Esophagus squamous epithelium (tissue), 5 donors: ENCODE measurements around the gene SUMO4. TPM values are rescaled to one million over a fixed set of nuclear protein-coding genes. Genes with fewer than 3 reads are reported as not detected.

ENCODE experiments used
- DNase-seq: peaks from one replicate; lab custom pipeline; 2025; lab: John Stamatoyannopoulos, UW
- H3K27ac ChIP-seq, 4 donors: fragments of 200-600 bp; sonication (generic); one replicate each; pipeline ENCODE4 v1.5.1; 2016 to 2019; ENCODE audit warnings: mild to moderate bottlenecking in 1 of 4
- H3K27me3 ChIP-seq, 4 donors: fragments of 200-600 bp; sonication (generic); 1 replicate in 3 of 4; 2 replicates in 1 of 4; pipeline versions ENCODE4 v1.5.1 to v1.6.0; 2017 to 2021; ENCODE audit warnings: antibody characterized with exemption in 1 of 4
- H3K36me3 ChIP-seq, 3 donors: fragments of 200-600 bp; sonication (generic); one replicate each; pipeline ENCODE4 v1.5.1; 2016 to 2019
- H3K4me1 ChIP-seq, 3 donors: fragments of 200-600 bp; sonication (generic); one replicate each; pipeline ENCODE4 v1.5.1; 2017 to 2019
- H3K4me3 ChIP-seq, 4 donors: fragments of 200-600 bp; sonication (generic); 1 replicate in 3 of 4; 2 replicates in 1 of 4; pipeline ENCODE4 v1.5.1; 2016 to 2019; ENCODE audit warnings: mild to moderate bottlenecking in 2 of 4, moderate library complexity in 1 of 4
- H3K9me3 ChIP-seq, 3 donors: fragments of 200-600 bp; sonication (generic); one replicate each; pipeline ENCODE4 v1.5.1; 2016 to 2019
- POLR2A ChIP-seq, 4 donors: fragments of 450-650 bp; IDR thresholded peaks; one replicate each; pipeline ENCODE4 v1.6.1; 2017; ENCODE audit warnings: antibody characterized with exemption in 4 of 4, mild to moderate bottlenecking in 4 of 4, moderate library complexity in 3 of 4
- WGBS, 2 donors: methylation state at CpG; one replicate each; pipeline ENCODE4 v1.1.5; 2018; 5-methylcytosine and 5-hydroxymethylcytosine counted together
- intact Hi-C: fragments of 100-400 bp; cut with DNase I; formaldehyde crosslinking; loops from one replicate; pipeline ENCODE4 v1.15.0; 2022
- total RNA-seq, 4 donors: library from RNA; depleted of rRNA; stranded (reverse); fragments of >200 nt; gene quantifications; one replicate each; pipeline ENCODE4 v1.1.0, GENCODE V29; 2016
- TF ChIP-seq, protein P1 (sequence below), 6 experiments: fragments of 450-650 bp in 4 of 6; fragments of 200-600 bp in 2 of 6; sonication (generic) in 2 of 6; IDR thresholded peaks; one replicate each; pipeline ENCODE4 v1.5.1; 2016 to 2019; ENCODE audit warnings: antibody characterized with exemption in 6 of 6, mild to moderate bottlenecking in 4 of 6, moderate library complexity in 4 of 6
- donor health status: DM: yes; HTN: yes; CAD: no.

The SUMO4 gene
- total RNA-seq, 4 donors from 2014 or later, result 2.3 to 3.2 TPM; not detected in 2

DNA sequence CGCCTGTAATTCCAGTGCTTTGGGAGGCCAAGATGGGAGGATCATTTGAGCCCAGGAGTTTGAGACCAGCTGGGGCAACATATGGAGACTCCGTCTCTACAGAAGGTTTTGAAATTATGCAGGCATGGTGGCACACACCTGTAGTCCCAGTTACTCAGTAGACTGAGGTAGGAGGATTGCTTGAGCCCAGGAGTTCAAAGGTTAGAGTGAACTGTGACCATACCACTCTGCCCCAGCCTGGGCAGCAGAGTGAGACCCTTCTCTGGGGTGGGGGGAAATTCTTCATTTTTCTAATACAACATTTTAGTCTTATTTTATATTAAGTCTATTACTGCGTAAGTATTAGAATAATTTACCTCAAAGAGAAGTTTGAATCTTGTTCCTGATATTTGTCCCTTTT, 20.1 kb upstream of the SUMO4 start:
- no peak for TF ChIP-seq POLR2A (IDR thresholded peaks at IDR 0.05)
- TF ChIP-seq, protein P1, sequence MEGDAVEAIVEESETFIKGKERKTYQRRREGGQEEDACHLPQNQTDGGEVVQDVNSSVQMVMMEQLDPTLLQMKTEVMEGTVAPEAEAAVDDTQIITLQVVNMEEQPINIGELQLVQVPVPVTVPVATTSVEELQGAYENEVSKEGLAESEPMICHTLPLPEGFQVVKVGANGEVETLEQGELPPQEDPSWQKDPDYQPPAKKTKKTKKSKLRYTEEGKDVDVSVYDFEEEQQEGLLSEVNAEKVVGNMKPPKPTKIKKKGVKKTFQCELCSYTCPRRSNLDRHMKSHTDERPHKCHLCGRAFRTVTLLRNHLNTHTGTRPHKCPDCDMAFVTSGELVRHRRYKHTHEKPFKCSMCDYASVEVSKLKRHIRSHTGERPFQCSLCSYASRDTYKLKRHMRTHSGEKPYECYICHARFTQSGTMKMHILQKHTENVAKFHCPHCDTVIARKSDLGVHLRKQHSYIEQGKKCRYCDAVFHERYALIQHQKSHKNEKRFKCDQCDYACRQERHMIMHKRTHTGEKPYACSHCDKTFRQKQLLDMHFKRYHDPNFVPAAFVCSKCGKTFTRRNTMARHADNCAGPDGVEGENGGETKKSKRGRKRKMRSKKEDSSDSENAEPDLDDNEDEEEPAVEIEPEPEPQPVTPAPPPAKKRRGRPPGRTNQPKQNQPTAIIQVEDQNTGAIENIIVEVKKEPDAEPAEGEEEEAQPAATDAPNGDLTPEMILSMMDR (IDR thresholded peaks at IDR 0.05), result no peak

DNA sequence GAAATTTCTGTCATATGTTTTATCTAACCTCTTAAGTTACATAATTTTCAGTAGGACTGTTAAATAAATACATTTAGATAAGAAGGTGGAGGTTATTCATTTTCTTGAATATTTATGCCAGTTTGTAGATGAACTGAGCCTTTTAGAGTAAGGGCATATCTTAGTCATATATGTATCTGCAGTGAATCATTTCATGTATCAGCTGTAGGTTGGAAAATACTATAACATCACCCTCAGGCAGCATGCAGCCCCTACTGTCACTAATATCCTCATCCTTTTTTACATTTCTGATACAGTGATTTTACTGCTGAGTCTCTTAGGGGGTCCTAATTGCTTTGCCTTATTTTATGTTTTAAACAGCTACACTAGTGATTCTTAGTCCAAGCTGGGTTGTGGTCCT, 19.5 kb upstream of the SUMO4 start:
- H3K27me3 ChIP-seq, result no peaks in the 10 kb centered on the region
- H3K27ac ChIP-seq, result no peak overlapping the region
- TF ChIP-seq POLR2A (IDR thresholded peaks at IDR 0.05), result no peak
- TF ChIP-seq, protein P1 (IDR thresholded peaks at IDR 0.05), result no peak
- peaks cover 5 to 58% (median 9%) of the 10 kb centered on the region in 3 donors for H3K36me3 ChIP-seq
- H3K4me3 ChIP-seq, result no peak overlapping the region
- no peak for DNase-seq
- no peaks in the 10 kb centered on the region for H3K9me3 ChIP-seq
- intact Hi-C loops, result no loop called here
- peaks cover 0 to 5% (median 0%) of the 10 kb centered on the region in 3 donors for H3K4me1 ChIP-seq

More for the DNA sequence above, 20.1 kb upstream of the SUMO4 start:
- Histone ChIP-seq H3K4me1 (peaks cover 0 to 5% (median 0%) of the 10 kb centered on the region in 3 donors), H3K9me3 (no peaks in the 10 kb centered on the region), H3K4me3 (no peak overlapping the region), H3K27me3 (no peaks in the 10 kb centered on the region), H3K36me3 (peaks cover 5 to 58% (median 9%) of the 10 kb centered on the region in 3 donors), H3K27ac (no peak overlapping the region)
- WGBS, 2 donors, result 99 to 100% methylated on average over 3 of the region's 3 CpGs
- no peak for DNase-seq
- intact Hi-C loops, result no loop called here

DNA sequence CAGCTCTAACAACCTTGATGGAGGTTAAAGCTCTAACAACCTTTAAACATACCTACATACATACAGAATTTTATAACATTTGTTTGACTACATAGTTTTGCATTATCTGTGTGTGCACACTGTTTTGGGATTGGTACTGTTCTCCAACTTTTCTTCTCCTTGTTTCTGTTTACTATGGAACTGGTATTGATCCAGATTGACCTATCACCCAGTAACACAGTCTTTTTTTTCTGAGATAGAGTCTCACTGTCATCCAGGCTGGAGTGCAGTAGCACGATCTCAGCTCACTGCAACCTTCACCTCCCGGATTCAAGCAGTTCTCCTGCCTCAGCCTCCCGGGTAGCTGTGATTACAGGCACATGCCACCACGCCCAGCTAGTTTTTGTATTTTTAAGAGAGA, 16.7 kb upstream of the SUMO4 start:
- 88 to 89% methylated on average over 4 of the region's 4 CpGs for WGBS, 2 donors
- no peak for DNase-seq
- Histone ChIP-seq H3K4me1 (peaks cover 0 to 21% (median 0%) of the 10 kb centered on the region in 3 donors), H3K27ac (no peak overlapping the region), H3K27me3 (no peaks in the 10 kb centered on the region), H3K9me3 (no peaks in the 10 kb centered on the region), H3K4me3 (no peak overlapping the region), H3K36me3 (peaks cover under 1 to 50% (median 9%) of the 10 kb centered on the region in 3 donors)
- intact Hi-C loops, result no loop called here
- no peak for TF ChIP-seq POLR2A (IDR thresholded peaks at IDR 0.05)
- TF ChIP-seq, protein P1 (IDR thresholded peaks at IDR 0.05), result no peak

DNA sequence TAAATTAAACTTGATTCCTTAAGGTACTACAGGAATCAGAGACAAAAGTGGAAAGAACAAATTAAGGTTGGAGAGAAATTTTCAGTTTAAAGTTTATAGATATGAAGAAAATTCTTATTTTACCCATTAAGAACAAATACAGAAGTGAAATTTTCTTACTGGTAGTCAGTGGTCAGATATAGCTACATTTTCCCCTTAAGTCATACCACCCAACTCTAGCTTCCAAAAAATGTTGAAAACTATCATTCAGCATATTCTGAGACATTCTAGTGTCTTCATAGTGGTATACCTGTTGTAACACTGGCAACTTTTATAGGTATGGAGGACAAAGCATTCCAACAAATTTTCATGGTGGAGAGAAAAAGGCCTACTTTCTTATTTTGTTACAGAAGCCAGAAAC, 15.6 kb upstream of the SUMO4 start:
- Histone ChIP-seq H3K36me3 (peaks cover 0 to 39% (median 4%) of the 10 kb centered on the region in 3 donors), H3K27me3 (no peaks in the 10 kb centered on the region), H3K27ac (no peak overlapping the region), H3K4me1 (peaks cover 0 to 27% (median 0%) of the 10 kb centered on the region in 3 donors), H3K4me3 (no peak overlapping the region), H3K9me3 (no peaks in the 10 kb centered on the region)
- no peak for DNase-seq
- intact Hi-C loops, result no loop called here
- no peak for TF ChIP-seq POLR2A (IDR thresholded peaks at IDR 0.05)

DNA sequence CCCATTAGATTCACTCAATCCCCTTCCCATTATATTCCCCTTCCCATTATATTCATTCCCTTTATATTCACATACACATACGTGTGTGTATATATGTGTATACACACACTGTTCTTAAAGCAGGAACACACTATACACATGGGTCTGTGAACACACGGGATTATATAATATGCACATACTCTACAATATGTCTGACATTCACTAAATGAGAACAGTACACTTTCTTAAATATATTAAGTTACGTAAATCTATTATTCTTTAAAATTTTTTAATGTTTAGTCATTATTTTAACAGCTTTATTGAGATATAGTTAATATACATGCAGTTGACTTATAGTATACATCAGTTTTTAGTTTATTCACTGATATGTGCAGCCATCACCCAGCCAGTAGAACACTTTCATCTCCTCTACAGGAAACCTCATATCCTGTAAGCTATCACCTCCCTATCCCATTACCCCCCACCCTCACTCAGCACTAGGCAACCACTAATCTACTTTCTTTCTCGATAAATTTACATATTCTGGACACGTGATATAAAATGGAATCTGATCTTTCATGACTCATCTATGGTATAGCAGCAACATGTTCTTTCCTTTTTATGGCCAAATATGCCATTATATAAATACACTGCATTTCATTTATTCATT, 13.9 kb upstream of the SUMO4 start:
- TF ChIP-seq, protein P1 (IDR thresholded peaks at IDR 0.05), result no peak
- no peak for TF ChIP-seq POLR2A (IDR thresholded peaks at IDR 0.05)
- Histone ChIP-seq H3K9me3 (no peaks in the 10 kb centered on the region), H3K4me1 (peaks cover 0 to 32% (median 0%) of the 10 kb centered on the region in 3 donors), H3K27ac (no peak overlapping the region), H3K27me3 (no peaks in the 10 kb centered on the region), H3K36me3 (peaks cover 0 to 22% (median 4%) of the 10 kb centered on the region in 3 donors), H3K4me3 (no peak overlapping the region)
- WGBS, 2 donors, result 94% methylated on average over 5 of the region's 5 CpGs
- intact Hi-C loops, result no loop called here
- DNase-seq, result no peak
